IMR-90 (cell line): ENCODE measurements around the gene KIFAP3. TPM values are rescaled to one million over a fixed set of nuclear protein-coding genes. Genes with fewer than 3 reads are reported as not detected.

Experiments
- ATAC-seq: fragments of 200-7000 bp; cut with Tn5 transposase; 2 replicates; pipeline ENCODE4 v1.9.1; 2020; ENCODE audit warnings: low read depth, mild to moderate bottlenecking, moderate library complexity
- BruUV-seq: library from RNA; stranded (reverse); fragments of 400-500 nt; replicated peaks from 2 replicates; lab custom pipeline; 2021; lab: Mats Ljungman, UMichigan
- CTCF ChIA-PET: fragments of 300-600 bp; formaldehyde crosslinking; extraction: SDS; loops from one replicate; lab custom pipeline; 2021; ENCODE audit warnings: antibody characterized with exemption; lab: Yijun Ruan, JAX
- POLR2A ChIA-PET: fragments of 300-600 bp; sonication (Branson Sonifier 250); formaldehyde crosslinking; loops from one replicate; lab custom pipeline; 2022; ENCODE audit warnings: antibody characterized with exemption; ENCODE audit not compliant: unreplicated experiment; lab: Charles Lee
- DNase-seq: peaks from one replicate; pipeline ENCODE4 v3.0.0; 2013
- H2AFZ ChIP-seq: replicated peaks from 2 replicates; pipeline ENCODE3; 2013; ENCODE audit warnings: low read length, mild to moderate bottlenecking; ENCODE audit not compliant: poor library complexity
- H2AK5ac ChIP-seq: 2 replicates; pipeline ENCODE4 v1.6.1; 2013; ENCODE audit warnings: low read depth, low read length, inconsistent platforms
- H2AK9ac ChIP-seq: replicated peaks from 2 replicates; pipeline ENCODE3; 2013; ENCODE audit warnings: mild to moderate bottlenecking, low read depth, low read length, moderate library complexity; ENCODE audit not compliant: poor library complexity
- H2BK120ac ChIP-seq: 2 replicates; pipeline ENCODE4 v1.6.1; 2013; ENCODE audit warnings: low read depth, low read length, inconsistent platforms
- H2BK15ac ChIP-seq: 3 replicates; pipeline ENCODE4 v1.6.1; 2013; ENCODE audit warnings: low read depth, low read length, inconsistent platforms
- H2BK20ac ChIP-seq: 2 replicates; pipeline ENCODE4 v1.6.1; 2013; ENCODE audit warnings: low read depth, mild to moderate bottlenecking, inconsistent platforms, low read length, moderate library complexity
- H2BK5ac ChIP-seq: 2 replicates; pipeline ENCODE4 v1.6.1; 2013; ENCODE audit warnings: mild to moderate bottlenecking, low read depth, low read length, inconsistent platforms; ENCODE audit not compliant: poor library complexity, severe bottlenecking
- H3K14ac ChIP-seq: replicated peaks from 2 replicates; pipeline ENCODE4 v1.6.1; 2013; ENCODE audit warnings: low read depth, low read length, inconsistent platforms
- H3K18ac ChIP-seq: 2 replicates; pipeline ENCODE4 v1.6.1; 2013; ENCODE audit warnings: low read depth, low read length, control low read depth
- H3K23ac ChIP-seq: 2 replicates; pipeline ENCODE4 v1.6.1; 2013; ENCODE audit warnings: low read depth, low read length, inconsistent platforms
- H3K27ac ChIP-seq: 2 replicates; pipeline ENCODE4 v1.5.1; 2013; ENCODE audit warnings: mild to moderate bottlenecking, control low read depth, low read length; ENCODE audit not compliant: insufficient read depth
- H3K27me3 ChIP-seq: 2 replicates; pipeline ENCODE4 v1.6.1; 2013; ENCODE audit warnings: low read length; ENCODE audit not compliant: control insufficient read depth, insufficient read depth
- H3K36me3 ChIP-seq: 2 replicates; pipeline ENCODE4 v1.6.1; 2013; ENCODE audit warnings: low read length, mixed read lengths; ENCODE audit not compliant: control insufficient read depth, insufficient read depth
- H3K4ac ChIP-seq: 2 replicates; pipeline ENCODE4 v1.6.1; 2013; ENCODE audit warnings: low read depth, low read length, inconsistent platforms
- H3K4me1 ChIP-seq: 2 replicates; pipeline ENCODE4 v1.6.1; 2013; ENCODE audit warnings: low read length, mixed read lengths; ENCODE audit not compliant: control insufficient read depth, insufficient read depth
- H3K4me2 ChIP-seq: 2 replicates; pipeline ENCODE4 v1.6.1; 2013; ENCODE audit warnings: low read depth, mild to moderate bottlenecking, control low read depth, low read length, moderate library complexity
- H3K4me3 ChIP-seq: 2 replicates; pipeline ENCODE4 v1.5.1; 2013; ENCODE audit warnings: low read depth, mild to moderate bottlenecking, control low read depth, low read length, moderate library complexity; ENCODE audit not compliant: insufficient read depth
- H3K56ac ChIP-seq: 2 replicates; pipeline ENCODE4 v1.6.1; 2013; ENCODE audit warnings: low read length, inconsistent platforms; ENCODE audit not compliant: insufficient read depth; ENCODE audit errors: extremely low read depth
- H3K79me1 ChIP-seq, 2 experiments: 2 replicates each; pipeline ENCODE4 v1.6.1; 2013; ENCODE audit warnings: low read length in 2 of 2, inconsistent platforms in 1 of 2, low read depth in 1 of 2
- H3K9ac ChIP-seq: 2 replicates; pipeline ENCODE4 v1.6.1; 2013; ENCODE audit warnings: low read depth, low read length, control low read depth
- H3K9me1 ChIP-seq: 2 replicates; pipeline ENCODE4 v1.6.1; 2013; ENCODE audit warnings: low read length, inconsistent platforms; ENCODE audit not compliant: insufficient read depth
- H3K9me3 ChIP-seq: 2 replicates; pipeline ENCODE4 v1.6.1; 2013; ENCODE audit warnings: low read length; ENCODE audit not compliant: control insufficient read depth, insufficient read depth
- H4K20me1 ChIP-seq: 2 replicates; pipeline ENCODE4 v1.6.1; 2013; ENCODE audit warnings: low read length, inconsistent platforms; ENCODE audit not compliant: insufficient read depth
- H4K5ac ChIP-seq: 2 replicates; pipeline ENCODE4 v1.6.1; 2013; ENCODE audit warnings: mild to moderate bottlenecking, low read depth, low read length, control low read depth
- H4K8ac ChIP-seq, 2 experiments: 2 replicates each; pipeline ENCODE4 v1.6.1; 2013; ENCODE audit warnings: low read depth in 2 of 2, low read length in 2 of 2, control low read depth in 1 of 2, inconsistent platforms in 1 of 2
- H4K91ac ChIP-seq: 2 replicates; pipeline ENCODE4 v1.6.1; 2013; ENCODE audit warnings: low read depth, low read length, inconsistent platforms; ENCODE audit not compliant: insufficient read depth
- BHLHE40 ChIP-seq: fragments of 150-350 bp; IDR thresholded peaks from 2 replicates; pipeline ENCODE4 v1.6.1; 2016; ENCODE audit warnings: mild to moderate bottlenecking, low read depth, low read length
- CHD1 ChIP-seq: IDR thresholded peaks from 2 replicates; pipeline ENCODE4 v1.6.1; 2012; ENCODE audit warnings: low read depth, low read length, improper control_type of control experiment
- FOS ChIP-seq: fragments of 150-350 bp; IDR thresholded peaks from 2 replicates; pipeline ENCODE4 v1.6.1; 2016; ENCODE audit warnings: low read depth, low read length
- MAFK ChIP-seq: IDR thresholded peaks from 2 replicates; pipeline ENCODE4 v1.6.1; 2012; ENCODE audit warnings: low read depth, low read length, improper control_type of control experiment
- MAZ ChIP-seq: IDR thresholded peaks from 2 replicates; pipeline ENCODE4 v1.6.1; 2012; ENCODE audit warnings: low read depth, mild to moderate bottlenecking, low read length, improper control_type of control experiment, moderate library complexity, borderline replicate concordance
- MXI1 ChIP-seq: IDR thresholded peaks from 2 replicates; pipeline ENCODE4 v1.6.1; 2012; ENCODE audit warnings: low read depth, mild to moderate bottlenecking, low read length, moderate library complexity, borderline replicate concordance
- NFE2L2 ChIP-seq: fragments of 150-350 bp; IDR thresholded peaks from 2 replicates; pipeline ENCODE4 v1.6.1; 2016; ENCODE audit warnings: low read depth, mild to moderate bottlenecking, low read length
- RCOR1 ChIP-seq: IDR thresholded peaks from 2 replicates; pipeline ENCODE4 v1.6.1; 2012; ENCODE audit warnings: mild to moderate bottlenecking, low read length, improper control_type of control experiment; ENCODE audit not compliant: insufficient replicate concordance
- WGBS, 2 experiments: methylation state at CpG; one replicate each; pipeline versions ENCODE4 v1.1.5 to v1.1.7; 2013; ENCODE audit warnings: missing lambda C conversion rate in 2 of 2; ENCODE audit not compliant: insufficient read length in 1 of 2; ENCODE audit errors: extremely low coverage in 2 of 2; 5-methylcytosine and 5-hydroxymethylcytosine counted together
- dilution Hi-C: fragments of 300-500 bp; cut with HindIII; formaldehyde crosslinking; loops from one replicate; pipeline ENCODE4 v1.14.3; 2018; ENCODE audit warnings: low sequenced_read_pairs; ENCODE audit not compliant: unreplicated experiment
- in situ Hi-C: fragments of 300-500 bp; cut with MboI; formaldehyde crosslinking; loops from 3 replicates; pipeline ENCODE4 v1.14.3; 2019; ENCODE audit warnings: low sequenced_read_pairs, inconsistent platforms, mixed read lengths
- intact Hi-C: fragments of 100-400 bp; cut with micrococcal nuclease; formaldehyde crosslinking; loops from 2 replicates; pipeline ENCODE4 v1.10.0; 2022
- polyA plus RNA-seq, 3 experiments: library from polyadenylated mRNA; depleted of rRNA; stranded (reverse); fragments of >200 nt; gene quantifications; 2 replicates each; pipeline ENCODE4 v1.2.3, GENCODE V29; 2012; ENCODE audit warnings: low replicate concordance in 1 of 3
- total RNA-seq: library from RNA; depleted of rRNA; stranded (reverse); fragments of >200 nt; gene quantifications from 2 replicates; pipeline ENCODE4 v1.2.3, GENCODE V29; 2012
- TF ChIP-seq, protein P1 (sequence below): fragments of 150-350 bp; IDR thresholded peaks from 2 replicates; pipeline ENCODE4 v1.6.1; 2016; ENCODE audit warnings: low read depth, mild to moderate bottlenecking, low read length, moderate library complexity, borderline replicate concordance

KIFAP3 gene
- total and polyA plus RNA-seq, 2 of the 4 experiments (the other 2 are of a cell fraction): 10.5 to 10.9 TPM

DNA sequence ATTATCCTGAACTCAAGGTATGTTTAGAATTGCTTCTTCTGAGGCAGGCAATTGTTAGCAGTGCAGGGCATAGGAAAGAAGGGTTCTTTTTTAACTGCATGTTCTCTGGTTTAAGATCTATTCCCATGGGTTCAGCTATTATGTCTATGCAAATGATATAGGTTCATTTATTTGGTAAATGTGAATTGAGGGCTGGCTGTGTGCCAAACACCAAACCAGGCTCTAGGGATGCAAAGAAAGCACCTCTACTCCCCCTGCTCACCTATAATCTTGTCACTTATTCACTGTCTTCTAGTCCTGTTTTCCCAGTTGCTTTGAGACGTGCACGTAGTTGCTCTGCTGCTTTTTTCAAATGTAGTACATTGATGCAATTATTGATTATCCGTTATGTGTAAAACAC lies 691 bp upstream of the KIFAP3 start:
- Histone ChIP-seq H3K4me1 (no peaks in the 10 kb centered on the region), H2BK20ac (no peak overlapping the region), H2AK9ac (no peak overlapping the region), H2BK5ac (peak overlapping the region; percentile 6), H3K9me1 (no peaks in the 10 kb centered on the region), H3K9me3 (peaks cover 2% of the 10 kb centered on the region; the same call in 1 of the 2 replicates), H3K4me3 (peak overlapping the region; percentile 76; the same call in 1 of the 2 replicates), H2AFZ (no peak overlapping the region), H3K27me3 (no peaks in the 10 kb centered on the region), H3K23ac (no peak overlapping the region), H2AK5ac (no peak overlapping the region), H3K4me2 (peak overlapping the region; percentile 83; the same call in 1 of the 2 replicates), H2BK15ac (no peak overlapping the region), H3K9ac (peak overlapping the region; percentile 25; the same call in 1 of the 2 replicates), H4K91ac (no peak overlapping the region), H4K20me1 (no peaks in the 10 kb centered on the region), H3K79me1 (peaks cover 0 to 14% of the 10 kb centered on the region in 2 experiments; a peak in 2 of 4 replicates), H3K36me3 (no peaks in the 10 kb centered on the region), H4K8ac (peak overlapping the region; percentile 1 to 63; a peak in 3 of 4 replicates), H4K5ac (0 out of 2 replicates have a peak overlapping the region, but pooled peaks have one; percentile 8), H3K27ac (no peak overlapping the region), H3K4ac (no peak overlapping the region; the same call in 1 of the 2 replicates), H3K14ac (no peak overlapping the region), H2BK120ac (no peak overlapping the region), H3K18ac (no peak overlapping the region), H3K56ac (no peak overlapping the region)
- dilution Hi-C loops: no loop called here
- in situ Hi-C loops: no loop called here
- ChIA-PET CTCF (interaction anchor here (0.8 kb wide), 1 partner anchor 57 kb away, joined by 3 read pairs; no protein-coding TSS in a partner anchor), POLR2A (no interaction called here)
- TF ChIP-seq, protein P1, sequence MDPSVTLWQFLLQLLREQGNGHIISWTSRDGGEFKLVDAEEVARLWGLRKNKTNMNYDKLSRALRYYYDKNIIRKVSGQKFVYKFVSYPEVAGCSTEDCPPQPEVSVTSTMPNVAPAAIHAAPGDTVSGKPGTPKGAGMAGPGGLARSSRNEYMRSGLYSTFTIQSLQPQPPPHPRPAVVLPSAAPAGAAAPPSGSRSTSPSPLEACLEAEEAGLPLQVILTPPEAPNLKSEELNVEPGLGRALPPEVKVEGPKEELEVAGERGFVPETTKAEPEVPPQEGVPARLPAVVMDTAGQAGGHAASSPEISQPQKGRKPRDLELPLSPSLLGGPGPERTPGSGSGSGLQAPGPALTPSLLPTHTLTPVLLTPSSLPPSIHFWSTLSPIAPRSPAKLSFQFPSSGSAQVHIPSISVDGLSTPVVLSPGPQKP: no peak
- TF ChIP-seq BHLHE40 (no peak), RCOR1 (no peak), MAZ (no peak), MAFK (no peak), CHD1 (no peak), FOS (no peak), MXI1 (no peak), NFE2L2 (no peak)
- DNase-seq: no peak
- ATAC-seq: no peak
- WGBS, 2 experiments: no CpG with 5 or more reads among the region's 3 CpGs
- no TSS peak for BruUV-seq
- intact Hi-C loops: loop anchor here (2.0 kb wide), 1 partner anchor 588 kb away; no protein-coding TSS in a partner anchor
